GM20431 (cell line): Measurements from ENCODE around the gene NPAS2.

Experiments
- in situ Hi-C: fragments of 300-500 bp; cut with MseI, MboI; formaldehyde crosslinking; loops from one replicate; pipeline ENCODE4 v1.15.0; 2020; ENCODE audit warnings: low sequenced_read_pairs; ENCODE audit not compliant: unreplicated experiment

NPAS2 gene

GRCh38 chr2:100997509-100998234 lies 177.7 kb downstream of the NPAS2 start:
- in situ Hi-C loops, result loop anchor here (25.0 kb wide), 1 partner anchor 260 kb away; no protein-coding TSS in a partner anchor

- in situ Hi-C loops, result loop anchor here (25.0 kb wide), 1 partner anchor 261 kb away; no protein-coding TSS in a partner anchor
These were observed 178.3 kb downstream of the NPAS2 start for GRCh38 chr2:100998235-100998573.

GRCh38 chr2:100999995-101000394 lies 180.1 kb downstream of the NPAS2 start:
- in situ Hi-C loops, result loop anchor here (25.0 kb wide), 1 partner anchor 263 kb away; no protein-coding TSS in a partner anchor

- in situ Hi-C loops, result no loop called here
These were observed 182.0 kb downstream of the NPAS2 start, which contains the start of gene RPL31 for GRCh38 chr2:101001691-101002561. RPL31 (plus strand) TSS chr2:101002289; CDS start chr2:101002702, 413 bp downstream.

- in situ Hi-C loops, result no loop called here
These were observed 182.8 kb downstream of the NPAS2 start for GRCh38 chr2:101002562-101003277.

- in situ Hi-C loops, result no loop called here
These were observed 183.4 kb downstream of the NPAS2 start for GRCh38 chr2:101003278-101003775.

GRCh38 chr2:101004620-101005325 lies 184.8 kb downstream of the NPAS2 start:
- in situ Hi-C loops, result no loop called here

- in situ Hi-C loops, result no loop called here
These were observed 186.3 kb downstream of the NPAS2 start for GRCh38 chr2:101006065-101006715.

- in situ Hi-C loops, result no loop called here
These were observed 187.7 kb downstream of the NPAS2 start for GRCh38 chr2:101007415-101008345.

- in situ Hi-C loops, result no loop called here
These were observed 191.2 kb downstream of the NPAS2 start for GRCh38 chr2:101011152-101011551.

GRCh38 chr2:101012054-101012705 lies 192.2 kb downstream of the NPAS2 start:
- in situ Hi-C loops, result no loop called here

- in situ Hi-C loops, result no loop called here
These were observed 192.8 kb downstream of the NPAS2 start for GRCh38 chr2:101012706-101013181.

- in situ Hi-C loops, result no loop called here
These were observed 194.4 kb downstream of the NPAS2 start for GRCh38 chr2:101014264-101014857.

GRCh38 chr2:101017371-101017770 lies 197.4 kb downstream of the NPAS2 start:
- in situ Hi-C loops, result no loop called here

GRCh38 chr2:101018934-101019333 lies 199.0 kb downstream of the NPAS2 start:
- in situ Hi-C loops, result no loop called here

- in situ Hi-C loops, result no loop called here
These were observed 202.3 kb downstream of the NPAS2 start for GRCh38 chr2:101022221-101022620.
